Measurements from ENCODE around the gene EIF4G3.
"Not testable (repeated sequence)": the region's sequence is repeated elsewhere in the genome, so short reads cannot be mapped to it uniquely, and the experiment has no call there.

EIF4G3 gene

GRCh38 chr1:20870718-20871117 lies 306.0 kb downstream of the EIF4G3 start:
- DNase-seq (ENCODE audit: low spot score): no peak

- DNase-seq (ENCODE audit: low spot score): no peak
Measured at GRCh38 chr1:20868263-20868662, 308.4 kb downstream of the EIF4G3 start.

DNA sequence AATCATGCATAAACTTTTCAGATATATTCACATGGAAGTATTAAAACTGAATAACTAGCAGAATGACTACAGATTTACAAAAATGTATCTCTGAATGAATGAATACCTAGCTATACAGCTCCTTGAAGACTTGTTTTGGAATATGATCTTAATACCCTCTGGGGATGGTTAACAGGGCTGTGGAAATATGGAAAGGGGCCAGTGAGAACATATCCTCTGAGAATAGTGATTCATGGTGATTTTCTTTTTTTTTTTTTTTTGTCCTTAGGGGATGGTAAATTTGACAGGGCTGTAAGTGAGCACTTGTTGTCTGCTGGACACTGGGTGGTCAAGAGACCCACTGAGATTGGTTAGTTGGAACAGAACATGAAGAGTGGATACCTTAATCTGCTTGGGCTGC lies 308.9 kb downstream of the EIF4G3 start:
- DNase-seq (ENCODE audit: low spot score): no peak

GRCh38 chr1:20867062-20867461 lies 309.6 kb downstream of the EIF4G3 start:
- no peak for DNase-seq (ENCODE audit: low spot score)

DNA sequence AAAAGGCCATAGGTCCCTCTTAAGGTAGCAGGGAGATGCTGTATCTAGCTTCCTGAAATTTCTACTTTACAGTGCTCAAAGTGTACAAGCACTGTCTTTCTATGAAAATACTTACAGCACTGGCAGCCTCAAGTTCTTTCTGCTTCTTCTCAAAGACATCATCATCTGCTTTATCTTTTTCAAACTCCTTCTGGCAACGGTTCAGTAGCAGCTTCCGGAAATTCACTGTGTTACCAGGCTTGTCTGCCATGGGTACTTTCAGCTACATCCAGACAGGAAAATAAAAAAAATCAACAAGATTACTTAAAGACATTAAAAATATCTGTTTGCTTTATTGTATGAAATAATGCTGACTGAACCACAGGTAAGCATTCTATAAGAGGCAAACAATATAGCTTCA lies 311.7 kb downstream of the EIF4G3 start:
- DNase-seq (ENCODE audit: low spot score): no peak

GRCh38 chr1:20854529-20854928 lies 322.2 kb downstream of the EIF4G3 start:
- no peak for DNase-seq (ENCODE audit: low spot score)

- DNase-seq (ENCODE audit: low spot score): not testable (repeated sequence)
Measured at GRCh38 chr1:20851791-20852190, 324.9 kb downstream of the EIF4G3 start.

- DNase-seq (ENCODE audit: low spot score): no peak
Measured at GRCh38 chr1:20850021-20850420, 326.7 kb downstream of the EIF4G3 start.

GRCh38 chr1:20849100-20849499 lies 327.6 kb downstream of the EIF4G3 start:
- no peak for DNase-seq (ENCODE audit: low spot score)

- no peak for DNase-seq (ENCODE audit: low spot score)
Measured at GRCh38 chr1:20848162-20848561, 328.5 kb downstream of the EIF4G3 start.

- no peak for DNase-seq (ENCODE audit: low spot score)
Measured at GRCh38 chr1:20847611-20848080, 329.1 kb downstream of the EIF4G3 start.

DNA sequence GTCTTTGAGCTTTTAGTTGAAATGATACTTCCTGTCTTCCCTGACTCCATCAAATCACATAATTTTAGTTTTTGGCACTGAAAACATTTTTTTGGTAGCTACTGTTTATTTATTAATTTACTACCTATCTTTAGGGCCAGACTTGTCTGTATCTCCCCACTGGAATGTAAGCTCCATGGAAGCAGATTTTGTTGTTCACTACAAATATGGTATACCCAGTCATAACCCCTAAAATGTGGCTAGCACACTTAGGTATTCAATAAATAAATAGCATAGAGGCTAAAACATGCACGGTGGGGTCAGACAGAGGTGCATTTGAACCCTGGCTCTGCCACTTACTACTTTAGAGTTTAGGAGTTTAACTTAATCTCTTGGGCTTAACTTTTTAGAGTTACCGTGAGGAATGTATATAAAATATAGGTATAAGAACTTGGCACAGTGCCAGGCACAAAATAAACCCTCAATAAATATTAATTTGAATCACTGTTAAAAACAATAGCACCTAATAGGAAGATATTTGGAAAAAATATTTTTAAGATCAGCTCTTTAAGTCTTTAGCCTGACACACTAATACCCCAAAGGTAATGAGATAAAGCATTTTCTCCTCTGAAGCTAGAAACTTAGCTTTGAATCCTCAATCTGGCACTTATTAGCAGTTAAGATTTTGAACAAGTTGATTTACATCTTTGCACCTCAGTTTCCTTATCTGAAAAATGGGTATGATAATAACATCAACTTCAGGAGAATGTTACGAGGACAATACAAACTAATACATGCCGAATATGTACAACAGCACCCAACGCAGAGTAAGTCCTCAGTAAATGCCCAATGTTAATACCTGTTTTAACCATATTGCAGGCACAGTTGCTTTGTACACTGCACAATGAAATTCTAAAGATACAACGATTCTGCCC lies 330.0 kb downstream of the EIF4G3 start:
- DNase-seq (ENCODE audit: low spot score): no peak

- no peak for DNase-seq (ENCODE audit: low spot score)
Measured at GRCh38 chr1:20840731-20841130, 336.0 kb downstream of the EIF4G3 start.

- no peak for DNase-seq (ENCODE audit: low spot score)
Measured at GRCh38 chr1:20837554-20838192, 339.0 kb downstream of the EIF4G3 start.

DNA sequence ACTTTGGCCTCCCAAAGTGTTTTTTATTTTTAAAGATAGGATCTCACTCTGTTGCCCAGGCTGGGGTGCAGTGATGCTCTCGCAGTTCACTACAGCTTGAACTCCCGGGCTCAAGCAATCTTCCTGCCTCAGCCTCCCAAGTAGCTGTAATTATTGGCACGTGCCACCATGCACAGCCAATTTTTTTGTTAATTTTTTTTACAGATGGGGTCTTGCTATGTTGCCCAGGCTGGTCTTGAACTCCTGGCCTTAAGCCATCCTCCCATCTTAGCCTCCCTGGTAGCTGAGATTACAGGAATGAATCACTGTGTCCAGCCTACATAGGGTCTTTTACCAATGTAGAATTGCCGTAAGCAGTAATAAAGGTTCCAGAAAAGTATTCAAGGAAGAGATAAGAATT lies 340.5 kb downstream of the EIF4G3 start:
- no peak for DNase-seq (ENCODE audit: low spot score)

GRCh38 chr1:20834780-20835179 lies 341.9 kb downstream of the EIF4G3 start:
- no peak for DNase-seq (ENCODE audit: low spot score)

- no peak for DNase-seq (ENCODE audit: low spot score)
Measured at GRCh38 chr1:20834192-20834591, 342.5 kb downstream of the EIF4G3 start.

GRCh38 chr1:20830378-20830777 lies 346.3 kb downstream of the EIF4G3 start:
- DNase-seq (ENCODE audit: low spot score): no peak

- no peak for DNase-seq (ENCODE audit: low spot score)
Measured at GRCh38 chr1:20829946-20830345, 346.8 kb downstream of the EIF4G3 start.

- no peak for DNase-seq (ENCODE audit: low spot score)
Measured at GRCh38 chr1:20829531-20829930, 347.2 kb downstream of the EIF4G3 start.

GRCh38 chr1:20823845-20824244 lies 352.9 kb downstream of the EIF4G3 start:
- no peak for DNase-seq (ENCODE audit: low spot score)

DNA sequence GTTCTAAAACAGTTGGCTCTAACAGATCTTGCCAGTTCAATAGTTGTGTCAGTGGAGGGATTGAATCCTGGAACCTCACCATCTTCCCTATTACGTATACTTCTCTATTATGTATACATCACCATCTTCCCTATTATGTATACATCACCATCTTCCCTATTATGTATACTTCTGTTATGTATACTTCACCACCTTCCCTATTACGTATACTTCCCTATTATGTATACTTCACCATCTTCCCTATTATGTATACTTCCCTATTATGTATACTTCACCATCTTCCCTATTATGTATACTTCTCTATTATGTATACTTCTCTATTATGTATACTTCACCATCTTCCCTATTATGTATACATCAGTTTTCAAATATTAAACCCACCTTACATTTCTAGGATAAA lies 355.2 kb downstream of the EIF4G3 start:
- DNase-seq (ENCODE audit: low spot score): no peak

GRCh38 chr1:20819818-20820217 lies 356.9 kb downstream of the EIF4G3 start:
- DNase-seq (ENCODE audit: low spot score): no peak

GRCh38 chr1:20814534-20814871 lies 362.2 kb downstream of the EIF4G3 start:
- DNase-seq (ENCODE audit: low spot score): no peak

Measured in SW480 (cell line).